ENCODE results near the gene DIPK2A. TPM values are rescaled to one million over a fixed set of nuclear protein-coding genes. Genes with fewer than 3 reads are reported as not detected.

DIPK2A gene
- total RNA-seq, 8 experiments from 2014 or later, result 5.4 to 62.9 (median 15.5) TPM

GRCh38 chr3:143978263-143978631 is 6.6 kb downstream of the DIPK2A start:
- in situ Hi-C loops (cut with MboI; ENCODE audit: low pct_unique_long_range_greater_than_20kb in 2 of 9, low sequenced_read_pairs in 9 of 9, unreplicated experiment in 9 of 9), result loop anchor here in 1 of 9 experiments (25.0 kb wide), 1 partner anchor 784 kb away; no protein-coding TSS in a partner anchor
- Histone ChIP-seq H3K27ac (no peak overlapping the region), H3K4me1 (replicated peaks in 1 of 2) (peaks cover 0 to 3% of the 10 kb centered on the region in 2 donors), H3K4me3 (no peak overlapping the region)
- WGBS, 10 experiments, result 50 to 100% (median 89%) methylated on average over 1 of the region's 1 CpG; no CpG with 5 or more reads in 3 of the 10 experiments
- no peak for ATAC-seq (replicated peaks in 6 of 8)

- Histone ChIP-seq H3K4me1 (replicated peaks in 1 of 2) (peaks cover 0 to 3% of the 10 kb centered on the region in 2 donors), H3K27ac (no peak overlapping the region), H3K4me3 (no peak overlapping the region)
- in situ Hi-C loops (cut with MboI; ENCODE audit: low pct_unique_long_range_greater_than_20kb in 2 of 9, low sequenced_read_pairs in 9 of 9, unreplicated experiment in 9 of 9), result loop anchor here in 1 of 9 experiments (25.0 kb wide), 1 partner anchor 783 kb away; no protein-coding TSS in a partner anchor
- ATAC-seq (replicated peaks in 6 of 8), result no peak
- whole genome bisulfite sequencing, 10 experiments, result 23 to 100% (median 86%) methylated on average over 1 to 2 of the region's 2 CpGs; no CpG with 5 or more reads in 1 of the 10 experiments
Observed at GRCh38 chr3:143979041-143979440, 7.4 kb downstream of the DIPK2A start.

DNA sequence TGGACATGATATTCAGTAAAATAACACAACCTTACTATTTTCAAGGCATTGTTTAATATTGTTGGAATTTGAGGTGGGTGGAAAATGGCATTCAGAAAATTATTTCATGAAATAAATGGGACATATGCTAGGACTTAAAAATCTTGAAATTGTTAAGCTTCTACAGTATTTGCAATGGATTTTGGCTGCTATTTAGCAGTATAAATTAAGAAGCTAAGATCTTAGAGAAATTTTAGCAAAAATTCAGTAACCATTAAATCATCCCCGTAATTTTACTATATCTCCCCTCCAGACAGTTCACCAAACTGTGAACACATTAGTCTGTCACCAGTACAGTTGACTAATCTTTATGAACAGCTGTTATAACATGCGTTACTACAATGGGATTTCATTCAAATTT is 8.2 kb downstream of the DIPK2A start:
- ATAC-seq (replicated peaks in 6 of 8), result no peak
- no peak overlapping the region for H3K4me3 ChIP-seq
- peaks cover 0 to 3% of the 10 kb centered on the region in 2 donors for H3K4me1 ChIP-seq (replicated peaks in 1 of 2)
- no peak overlapping the region for H3K27ac ChIP-seq
- 11 to 100% (median 97%) methylated on average over 1 to 2 of the region's 2 CpGs for WGBS, 10 experiments
- in situ Hi-C loops (cut with MboI; ENCODE audit: low pct_unique_long_range_greater_than_20kb in 2 of 9, low sequenced_read_pairs in 9 of 9, unreplicated experiment in 9 of 9), result loop anchor here in 1 of 9 experiments (25.0 kb wide), 1 partner anchor 782 kb away; no protein-coding TSS in a partner anchor

- ATAC-seq (replicated peaks in 6 of 8), result no peak
- H3K4me3 ChIP-seq, result no peak overlapping the region
- in situ Hi-C loops (cut with MboI; ENCODE audit: low pct_unique_long_range_greater_than_20kb in 2 of 9, low sequenced_read_pairs in 9 of 9, unreplicated experiment in 9 of 9), result loop anchor here in 1 of 9 experiments (25.0 kb wide), 1 partner anchor 774 kb away; no protein-coding TSS in a partner anchor
- no peaks in the 10 kb centered on the region for H3K4me1 ChIP-seq (replicated peaks in 1 of 2)
- WGBS, 10 experiments, result 80 to 100% (median 100%) methylated on average over 1 to 3 of the region's 3 CpGs; no CpG with 5 or more reads in 5 of the 10 experiments
- H3K27ac ChIP-seq, result no peak overlapping the region
Observed at GRCh38 chr3:143988306-143988705, 16.7 kb downstream of the DIPK2A start.

DNA sequence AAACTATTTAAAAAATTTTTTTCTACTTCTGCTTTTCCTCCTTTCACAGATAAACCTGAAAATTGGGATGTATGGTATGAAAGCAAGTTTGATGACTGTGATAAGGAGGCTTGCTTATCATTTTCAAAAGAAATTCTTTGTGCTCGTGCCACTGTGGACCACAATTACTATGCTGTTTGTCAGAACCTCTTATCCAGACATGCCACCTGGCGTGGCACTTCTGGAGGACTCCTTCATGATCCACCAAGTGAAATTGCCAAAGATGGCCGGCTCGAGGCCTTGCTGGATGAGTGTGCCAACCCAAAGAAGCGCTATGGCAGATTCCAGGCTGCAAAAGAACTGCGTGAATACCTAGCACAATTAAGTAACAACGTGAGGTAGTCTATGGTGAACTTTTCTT is 17.8 kb downstream of the DIPK2A start:
- no peak for ATAC-seq (replicated peaks in 6 of 8)
- H3K27ac ChIP-seq, result no peak overlapping the region
- H3K4me1 ChIP-seq (replicated peaks in 1 of 2), result no peaks in the 10 kb centered on the region
- in situ Hi-C loops (cut with MboI; ENCODE audit: low pct_unique_long_range_greater_than_20kb in 2 of 9, low sequenced_read_pairs in 9 of 9, unreplicated experiment in 9 of 9), result loop anchor here in 1 of 9 experiments (25.0 kb wide), 1 partner anchor 773 kb away; no protein-coding TSS in a partner anchor
- no peak overlapping the region for H3K4me3 ChIP-seq
- 75 to 100% (median 93%) methylated on average over 1 to 7 of the region's 7 CpGs for WGBS, 10 experiments

DNA sequence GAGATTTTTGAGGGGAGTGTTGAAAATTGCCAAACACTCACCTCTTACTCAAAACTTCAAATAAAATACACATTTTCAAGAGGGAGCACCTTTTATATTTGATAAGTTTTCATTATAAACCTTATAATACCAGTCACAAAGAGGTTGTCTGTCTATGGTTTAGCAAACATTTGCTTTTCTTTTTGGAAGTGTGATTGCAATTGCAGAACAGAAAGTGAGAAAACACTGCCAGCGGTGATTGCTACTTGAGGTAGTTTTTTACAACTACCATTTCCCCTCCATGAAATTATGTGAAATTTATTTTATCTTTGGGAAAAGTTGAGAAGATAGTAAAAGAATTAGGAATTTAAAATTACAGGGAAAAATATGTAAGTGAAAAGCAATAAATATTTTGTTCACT is 20.1 kb downstream of the DIPK2A start:
- Histone ChIP-seq H3K27ac (no peak overlapping the region), H3K4me3 (no peak overlapping the region), H3K4me1 (replicated peaks in 1 of 2) (no peaks in the 10 kb centered on the region)
- no peak for ATAC-seq (replicated peaks in 6 of 8)
- in situ Hi-C loops (cut with MboI; ENCODE audit: low pct_unique_long_range_greater_than_20kb in 2 of 9, low sequenced_read_pairs in 9 of 9, unreplicated experiment in 9 of 9), result loop anchor here in 1 of 9 experiments (25.0 kb wide), 1 partner anchor 771 kb away; no protein-coding TSS in a partner anchor
- WGBS, 10 experiments, result 67 to 100% (median 100%) methylated on average over 1 of the region's 1 CpG; no CpG with 5 or more reads in 1 of the 10 experiments

- H3K27ac ChIP-seq, result no peak overlapping the region
- WGBS, 10 experiments, result 72 to 100% (median 98%) methylated on average over 1 to 6 of the region's 6 CpGs
- no peak for ATAC-seq (replicated peaks in 6 of 8)
- no peaks in the 10 kb centered on the region for H3K4me1 ChIP-seq (replicated peaks in 1 of 2)
- in situ Hi-C loops (cut with MboI; ENCODE audit: low pct_unique_long_range_greater_than_20kb in 2 of 9, low sequenced_read_pairs in 9 of 9, unreplicated experiment in 9 of 9), result loop anchor here in 1 of 9 experiments (25.0 kb wide), 1 partner anchor 764 kb away; no protein-coding TSS in a partner anchor
- H3K4me3 ChIP-seq, result no peak overlapping the region
Observed at GRCh38 chr3:143998266-143998665, 26.6 kb downstream of the DIPK2A start.

DNA sequence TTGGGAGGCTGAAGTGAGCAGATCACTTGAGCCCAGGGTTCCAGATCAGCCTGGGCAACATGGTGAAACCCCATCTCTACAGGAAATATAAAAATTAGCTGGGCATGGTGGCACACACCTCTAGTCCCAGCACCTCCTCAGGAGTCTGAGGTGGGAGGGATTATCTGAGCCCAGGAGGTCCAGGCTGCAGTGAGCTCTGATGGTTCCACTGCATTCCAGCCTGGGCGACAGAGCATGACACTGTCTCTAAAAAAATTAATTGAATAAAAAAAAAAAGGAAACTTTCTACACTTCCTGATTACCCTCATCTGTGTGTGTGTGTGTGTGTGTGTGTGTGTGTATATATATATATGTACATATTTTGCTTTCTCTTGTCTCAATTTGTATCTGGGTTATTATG is 31.4 kb downstream of the DIPK2A start:
- ATAC-seq (replicated peaks in 6 of 8), result no peak
- H3K4me3 ChIP-seq, result no peak overlapping the region
- H3K27ac ChIP-seq, result no peak overlapping the region
- H3K4me1 ChIP-seq (replicated peaks in 1 of 2), result peaks cover 0 to 4% of the 10 kb centered on the region in 2 donors
- 100% methylated on average over 1 of the region's 1 CpG; no CpG with 5 or more reads in 7 of the 10 experiments for whole genome bisulfite sequencing, 10 experiments
- in situ Hi-C loops (cut with MboI; ENCODE audit: low pct_unique_long_range_greater_than_20kb in 2 of 9, low sequenced_read_pairs in 9 of 9, unreplicated experiment in 9 of 9), result no loop called here

DNA sequence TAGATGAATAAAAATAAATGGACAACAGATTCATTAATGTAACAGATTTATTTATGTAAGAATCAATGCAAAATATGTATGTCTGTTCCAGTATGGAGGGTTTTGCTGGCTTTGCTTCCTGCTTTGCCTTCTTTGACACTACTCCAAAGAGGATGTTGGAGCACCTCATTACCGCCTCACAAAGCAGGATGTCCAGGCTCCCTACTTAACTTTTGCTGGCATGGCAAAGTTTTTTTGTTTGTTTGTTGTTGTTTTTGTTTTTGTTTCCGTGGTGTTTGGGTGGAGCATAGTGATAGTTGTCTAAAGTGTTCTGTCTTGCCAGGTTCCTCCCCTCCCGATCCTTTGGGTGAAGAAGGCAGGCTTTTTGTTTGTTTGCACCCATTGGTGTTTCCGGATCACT is 38.7 kb downstream of the DIPK2A start:
- Histone ChIP-seq H3K4me1 (replicated peaks in 1 of 2) (peaks cover 0 to 4% of the 10 kb centered on the region in 2 donors), H3K27ac (no peak overlapping the region), H3K4me3 (no peak overlapping the region)
- ATAC-seq (replicated peaks in 6 of 8), result no peak
- WGBS, 10 experiments, result 45 to 100% (median 91%) methylated on average over 1 to 4 of the region's 4 CpGs
- in situ Hi-C loops (cut with MboI; ENCODE audit: low pct_unique_long_range_greater_than_20kb in 2 of 9, low sequenced_read_pairs in 9 of 9, unreplicated experiment in 9 of 9), result no loop called here

DNA sequence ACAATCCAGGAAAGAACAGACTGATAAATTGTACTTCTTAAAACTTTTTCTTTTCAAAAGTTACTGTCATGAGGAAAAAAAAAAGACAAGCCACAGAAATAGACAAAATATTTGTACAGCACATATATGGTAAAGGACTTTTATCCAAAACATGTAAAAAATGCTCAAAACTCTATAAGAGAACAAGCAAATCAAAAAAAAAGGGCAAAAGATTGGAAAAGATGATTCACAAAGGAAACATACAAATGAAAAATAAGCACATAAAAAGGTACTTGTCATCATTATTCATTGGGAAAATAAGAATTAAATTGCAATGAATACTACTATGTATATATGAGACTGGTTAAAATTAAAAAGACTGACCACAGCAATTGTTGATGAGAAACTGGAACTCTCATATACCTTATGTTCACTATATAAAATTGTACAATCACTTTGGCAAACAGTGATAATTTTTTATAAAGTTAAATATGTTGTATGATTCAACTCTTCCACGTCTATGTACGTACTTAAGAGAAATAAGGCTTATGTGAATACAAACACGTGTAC is 39.7 kb downstream of the DIPK2A start:
- no peak overlapping the region for H3K27ac ChIP-seq
- H3K4me3 ChIP-seq, result no peak overlapping the region
- in situ Hi-C loops (cut with MboI; ENCODE audit: low pct_unique_long_range_greater_than_20kb in 2 of 9, low sequenced_read_pairs in 9 of 9, unreplicated experiment in 9 of 9), result no loop called here
- ATAC-seq (replicated peaks in 6 of 8), result no peak
- WGBS, 10 experiments, result 69 to 100% (median 90%) methylated on average over 2 to 3 of the region's 3 CpGs; no CpG with 5 or more reads in 1 of the 10 experiments
- H3K4me1 ChIP-seq (replicated peaks in 1 of 2), result peaks cover 0 to 4% of the 10 kb centered on the region in 2 donors

- no peaks in the 10 kb centered on the region for H3K4me1 ChIP-seq (replicated peaks in 1 of 2)
Observed at GRCh38 chr3:144015133-144015532, 43.5 kb downstream of the DIPK2A start.

DNA sequence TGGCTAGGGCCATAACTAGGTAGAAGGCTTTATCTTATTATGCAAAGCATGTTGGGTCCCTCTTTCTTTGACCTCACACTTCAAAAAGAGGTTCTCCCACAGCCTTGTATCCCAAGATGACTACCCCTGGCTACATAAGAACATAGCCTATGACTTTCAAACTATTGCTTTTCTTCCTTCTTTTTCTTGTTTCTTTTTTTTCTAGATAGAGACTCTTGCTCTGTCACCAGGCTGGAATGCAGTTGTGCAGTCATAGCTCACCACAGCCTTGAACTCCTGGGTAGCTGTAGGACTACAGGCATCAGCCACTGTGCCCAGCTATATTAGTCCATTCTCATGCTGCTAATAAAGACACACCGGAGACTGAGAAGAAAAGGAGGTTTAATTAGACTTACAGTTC is 47.2 kb downstream of the DIPK2A start:
- Histone ChIP-seq H3K27ac (no peak overlapping the region), H3K4me3 (no peak overlapping the region), H3K4me1 (replicated peaks in 1 of 2) (no peaks in the 10 kb centered on the region)
- 43 to 100% (median 85%) methylated on average over 1 of the region's 1 CpG; no CpG with 5 or more reads in 4 of the 10 experiments for WGBS, 10 experiments
- ATAC-seq (replicated peaks in 6 of 8), result no peak
- in situ Hi-C loops (cut with MboI; ENCODE audit: low pct_unique_long_range_greater_than_20kb in 2 of 9, low sequenced_read_pairs in 9 of 9, unreplicated experiment in 9 of 9), result no loop called here

More at GRCh38 chr3:144015133-144015532, 43.5 kb downstream of the DIPK2A start:
- no peak for ATAC-seq (replicated peaks in 6 of 8)
- WGBS, 10 experiments, result 0 to 100% (median 86%) methylated on average over 1 to 3 of the region's 3 CpGs; no CpG with 5 or more reads in 2 of the 10 experiments
- H3K4me3 ChIP-seq, result no peak overlapping the region
- H3K27ac ChIP-seq, result no peak overlapping the region
- in situ Hi-C loops (cut with MboI; ENCODE audit: low pct_unique_long_range_greater_than_20kb in 2 of 9, low sequenced_read_pairs in 9 of 9, unreplicated experiment in 9 of 9), result no loop called here
